HepG2 (cell line): ENCODE measurements around the gene PIM1. TPM values are rescaled to one million over a fixed set of nuclear protein-coding genes. Genes with fewer than 3 reads are reported as not detected.

Source experiments
- ATAC-seq: fragments of 200-7000 bp; cut with Tn5 transposase; 3 replicates; pipeline ENCODE4 v1.9.1; 2020; ENCODE audit warnings: mild to moderate bottlenecking, moderate library complexity
- BruUV-seq: library from RNA; stranded (reverse); fragments of 400-500 nt; replicated peaks from 2 replicates; lab custom pipeline; 2021; lab: Mats Ljungman, UMichigan
- CTCF ChIA-PET: fragments of 300-600 bp; formaldehyde crosslinking; extraction: SDS; loops from one replicate; lab custom pipeline; 2021; ENCODE audit warnings: low total read pairs, inconsistent platforms, low intra/inter-chr PET ratio; lab: Yijun Ruan, JAX
- POLR2A ChIA-PET: fragments of 350-600 bp; sonication (Branson Sonifier 250); formaldehyde crosslinking; loops from one replicate; lab custom pipeline; 2020; ENCODE audit warnings: antibody characterized with exemption, inconsistent platforms; lab: Yijun Ruan, JAX
- DNase-seq: peaks from one replicate; pipeline ENCODE4 v3.0.0-alpha.2; 2015; ENCODE audit warnings: low spot score
- FAIRE-seq: peaks from 3 replicates; lab custom pipeline; 2011; peaks lifted over from hg19 to GRCh38; lab: Jason Lieb, UNC
- H2AFZ ChIP-seq: one replicate; pipeline ENCODE4 v1.6.1; 2011; ENCODE audit warnings: low read length, inconsistent platforms
- H3K27ac ChIP-seq: fragments of 300-600 bp; 3 replicates; pipeline ENCODE4 v1.8.0; 2011; ENCODE audit warnings: mixed run types, mild to moderate bottlenecking, mixed read lengths, low read length, inconsistent platforms; ENCODE audit not compliant: insufficient read depth; ENCODE audit errors: extremely low read length
- H3K27me3 ChIP-seq, 2 experiments: fragments of 200-600 bp in 1 of 2; 2 replicates in 1 of 2; 3 replicates in 1 of 2; pipeline versions ENCODE4 v1.6.0 to v1.8.0; 2011; ENCODE audit warnings: low read length in 2 of 2, mild to moderate bottlenecking in 2 of 2, moderate library complexity in 2 of 2, inconsistent platforms in 1 of 2; ENCODE audit not compliant: insufficient read depth in 2 of 2, control insufficient read depth in 1 of 2
- H3K36me3 ChIP-seq, 2 experiments: fragments of 200-600 bp in 1 of 2; replicated peaks in 1 of 2; 2 replicates in 1 of 2; 3 replicates in 1 of 2; pipeline versions ENCODE4 v1.5.1 to v1.8.0; 2011; ENCODE audit warnings: low read length in 2 of 2, inconsistent platforms in 1 of 2; ENCODE audit not compliant: insufficient read depth in 2 of 2, control insufficient read depth in 1 of 2
- H3K4me1 ChIP-seq: 2 replicates; pipeline ENCODE4 v1.5.1; 2012; ENCODE audit warnings: low read length, inconsistent platforms; ENCODE audit not compliant: insufficient read depth
- H3K4me2 ChIP-seq: 2 replicates; pipeline ENCODE4 v1.6.0; 2011; ENCODE audit warnings: low read depth, low read length, inconsistent platforms
- H3K4me3 ChIP-seq, 3 experiments: fragments of 200-600 bp in 1 of 3; sonication (generic), shearing (Covaris generic) in 1 of 3; replicated peaks in 1 of 3; 2 replicates each; pipeline ENCODE4 v1.5.1; 2011 to 2016; ENCODE audit warnings: low read length in 3 of 3, inconsistent platforms in 2 of 3, low read depth in 2 of 3, mild to moderate bottlenecking in 2 of 3, control low read depth in 1 of 3, mixed read lengths in 1 of 3; ENCODE audit not compliant: insufficient read depth in 1 of 3
- H3K79me2 ChIP-seq: one replicate; pipeline ENCODE4 v1.6.1; 2011; ENCODE audit warnings: low read length, inconsistent platforms; ENCODE audit not compliant: insufficient read depth
- H3K9ac ChIP-seq: 2 replicates; pipeline ENCODE4 v1.6.0; 2011; ENCODE audit warnings: mild to moderate bottlenecking, low read depth, low read length, inconsistent platforms; ENCODE audit not compliant: insufficient read depth
- H3K9me3 ChIP-seq: 2 replicates; pipeline ENCODE4 v1.5.1; 2012; ENCODE audit warnings: mild to moderate bottlenecking, low read length
- H4K20me1 ChIP-seq: 2 replicates; pipeline ENCODE4 v1.6.0; 2011; ENCODE audit warnings: inconsistent platforms, mild to moderate bottlenecking, low read length, moderate library complexity; ENCODE audit not compliant: insufficient read depth
- ARID4A ChIP-seq: sonication (generic); formaldehyde crosslinking; IDR thresholded peaks from 2 replicates; pipeline ENCODE4 v1.5.0; 2020; ENCODE audit warnings: mild to moderate bottlenecking, missing genetic modification reagents, borderline replicate concordance
- GFI1 ChIP-seq: sonication (generic); formaldehyde crosslinking; IDR thresholded peaks from 2 replicates; pipeline ENCODE4 v1.5.0; 2020; ENCODE audit warnings: missing genetic modification reagents, mild to moderate bottlenecking, borderline replicate concordance
- GTF2F1 ChIP-seq: fragments of 150-350 bp; IDR thresholded peaks from 2 replicates; pipeline ENCODE4 v1.6.1; 2014; ENCODE audit warnings: low read length
- HMG20A ChIP-seq: IDR thresholded peaks from 2 replicates; pipeline ENCODE4 v1.6.1; 2016; ENCODE audit warnings: borderline replicate concordance
- KLF9 ChIP-seq: IDR thresholded peaks from 2 replicates; pipeline ENCODE4 v1.6.1; 2016; ENCODE audit warnings: low read depth
- PRMT3 ChIP-seq: sonication (generic); formaldehyde crosslinking; IDR thresholded peaks from 2 replicates; pipeline ENCODE4 v1.8.1; 2022; ENCODE audit warnings: low read depth, mild to moderate bottlenecking, moderate library complexity, missing genetic modification reagents, borderline replicate concordance
- SCMH1 ChIP-seq: sonication (generic); formaldehyde crosslinking; IDR thresholded peaks from 2 replicates; pipeline ENCODE4 v1.9.0; 2021; ENCODE audit warnings: missing genetic modification reagents, mild to moderate bottlenecking, borderline replicate concordance
- SIN3B ChIP-seq: fragments of 150-350 bp; IDR thresholded peaks from 2 replicates; pipeline ENCODE4 v1.6.1; 2014; ENCODE audit warnings: low read length
- TBX3 ChIP-seq: fragments of 450-650 bp; IDR thresholded peaks from 2 replicates; pipeline ENCODE4 v1.6.1; 2017; ENCODE audit warnings: antibody characterized with exemption, mild to moderate bottlenecking, inconsistent platforms, borderline replicate concordance
- ZBTB26 ChIP-seq: IDR thresholded peaks from 2 replicates; pipeline ENCODE4 v1.6.1; 2016; ENCODE audit warnings: missing compliant biosample characterization, missing genetic modification reagents, borderline replicate concordance
- ZNF121 ChIP-seq: sonication (generic); formaldehyde crosslinking; IDR thresholded peaks from 2 replicates; pipeline ENCODE4 v1.5.0; 2020; ENCODE audit warnings: mild to moderate bottlenecking, missing genetic modification reagents
- WGBS: methylation state at CpG from one replicate; pipeline ENCODE4 v1.1.6; 2017; ENCODE audit warnings: low lambda C conversion rate; 5-methylcytosine and 5-hydroxymethylcytosine counted together
- in situ Hi-C: cut with HindIII; loops from 2 replicates; pipeline ENCODE4 v1.10.0; 2017; ENCODE audit warnings: low pct_unique_long_range_greater_than_20kb; ENCODE audit not compliant: extremely low pct_ligation_motif_present
- intact Hi-C: fragments of 100-400 bp; cut with micrococcal nuclease; formaldehyde crosslinking; loops from one replicate; pipeline ENCODE4 v1.10.0; 2022; ENCODE audit not compliant: unreplicated experiment
- polyA plus RNA-seq, 8 experiments: library from polyadenylated mRNA; depleted of rRNA in 3 of 8; stranded (reverse) in 7 of 8; unstranded in 1 of 8; fragments of >200 nt; fragmentation: Illumina TruSeq in 4 of 8; extraction: Trizol in 4 of 8; gene quantifications; 2 replicates each; pipeline versions ENCODE4 v1.2.1 to v1.2.3, GENCODE V29; 2011 to 2016; ENCODE audit warnings: low read depth in 4 of 8, missing spikeins in 1 of 8, mixed read lengths in 1 of 8; ENCODE audit not compliant: insufficient read depth in 1 of 8
- total RNA-seq, 5 experiments: library from RNA; depleted of rRNA; stranded (reverse); fragments of >200 nt; fragmentation: Illumina TruSeq; extraction: Trizol; gene quantifications; 2 replicates each; pipeline ENCODE4 v1.2.3, GENCODE V29; 2016; ENCODE audit warnings: low read depth in 1 of 5
- TF ChIP-seq, protein P1 (sequence below): sonication (generic); formaldehyde crosslinking; IDR thresholded peaks from 2 replicates; pipeline ENCODE4 v1.4.0; 2020; ENCODE audit warnings: missing genetic modification reagents
- TF ChIP-seq, protein P2 (sequence below): sonication (generic); formaldehyde crosslinking; IDR thresholded peaks from 2 replicates; pipeline ENCODE4 v1.5.0; 2020; ENCODE audit warnings: missing genetic modification reagents

The PIM1 gene
- total and polyA plus RNA-seq, 2 of the 13 experiments (the other 11 are each of a cell fraction or from before 2014, with no cell fraction given): 29.4 to 117 TPM

DNA sequence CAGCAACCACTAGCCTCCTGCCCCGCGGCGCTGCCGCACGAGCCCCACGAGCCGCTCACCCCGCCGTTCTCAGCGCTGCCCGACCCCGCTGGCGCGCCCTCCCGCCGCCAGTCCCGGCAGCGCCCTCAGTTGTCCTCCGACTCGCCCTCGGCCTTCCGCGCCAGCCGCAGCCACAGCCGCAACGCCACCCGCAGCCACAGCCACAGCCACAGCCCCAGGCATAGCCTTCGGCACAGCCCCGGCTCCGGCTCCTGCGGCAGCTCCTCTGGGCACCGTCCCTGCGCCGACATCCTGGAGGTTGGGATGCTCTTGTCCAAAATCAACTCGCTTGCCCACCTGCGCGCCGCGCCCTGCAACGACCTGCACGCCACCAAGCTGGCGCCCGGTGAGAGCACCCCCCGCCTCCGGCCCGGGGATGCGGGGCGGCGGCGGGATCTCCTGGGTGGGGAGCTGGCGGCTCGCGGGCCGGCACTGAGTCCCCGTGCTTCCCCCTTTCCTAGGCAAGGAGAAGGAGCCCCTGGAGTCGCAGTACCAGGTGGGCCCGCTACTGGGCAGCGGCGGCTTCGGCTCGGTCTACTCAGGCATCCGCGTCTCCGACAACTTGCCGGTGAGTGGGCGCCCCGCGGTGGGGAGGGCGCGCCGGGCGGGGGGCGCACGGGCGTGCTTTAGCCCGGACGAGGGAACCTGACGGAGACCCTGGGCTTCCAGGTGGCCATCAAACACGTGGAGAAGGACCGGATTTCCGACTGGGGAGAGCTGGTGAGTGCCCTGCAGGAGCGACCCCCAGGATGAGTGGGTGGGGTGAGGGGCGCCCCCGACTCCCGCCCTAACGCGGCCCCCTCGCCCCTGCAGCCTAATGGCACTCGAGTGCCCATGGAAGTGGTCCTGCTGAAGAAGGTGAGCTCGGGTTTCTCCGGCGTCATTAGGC, 585 bp downstream of the PIM1 start:
- Histone ChIP-seq H3K27ac (peak overlapping the region; percentile 91), H3K79me2 (peaks cover 43% of the 10 kb centered on the region), H3K9me3 (no peaks in the 10 kb centered on the region), H3K9ac (peak overlapping the region; percentile 98), H3K36me3 (peaks cover 21 to 42% of the 10 kb centered on the region in 2 experiments), H2AFZ (no peak overlapping the region), H3K4me1 (peaks cover 58% of the 10 kb centered on the region), H4K20me1 (peaks cover 44% of the 10 kb centered on the region), H3K4me2 (peak overlapping the region; percentile 99), H3K27me3 (no peaks in the 10 kb centered on the region; a peak in 1 of 5 replicates), H3K4me3 (peak overlapping the region; percentile 98 to 100 (median 99))
- WGBS: under 1% methylated on average over 37 of the region's 92 CpGs
- BruUV-seq: no TSS peak
- ATAC-seq (peak; percentile 54), FAIRE-seq (no peak), DNase-seq (no peak)
- CTCF ChIA-PET: interaction anchor here (0.6 to 3.9 kb wide), 4 partner anchors 69 to 141 kb away, joined by 3 to 72 read pairs (median 36); no protein-coding TSS in a partner anchor
- in situ Hi-C loops (loop anchor here (5.0 to 10.0 kb wide), 3 partner anchors 38 to 146 kb away; no protein-coding TSS in a partner anchor), intact Hi-C loops (no loop called here)
- POLR2A ChIA-PET: interaction anchor here (0.6 to 10.3 kb wide), 25 partner anchors 9 to 492 kb away, joined by 3 to 234 read pairs (median 18); partner anchors contain the start of genes CDKN1A and MTCH1
- TF ChIP-seq ARID4A (peak; percentile 67), ZBTB26 (CRISPR knock-in tag) (no peak; the same call in 1 of the 2 replicates), KLF9 (CRISPR knock-in tag) (no peak; the same call in 1 of the 2 replicates), TBX3 (no peak), PRMT3 (CRISPR knock-in tag) (no peak), GTF2F1 (no peak), HMG20A (0 out of 2 replicates have a peak, but pooled peaks have one; percentile 13), ZNF121 (CRISPR knock-in tag) (0 out of 2 replicates have a peak, but pooled peaks have one; percentile 4), SCMH1 (no peak), SIN3B (no peak), GFI1 (CRISPR knock-in tag) (no peak)
- TF ChIP-seq, protein P1, sequence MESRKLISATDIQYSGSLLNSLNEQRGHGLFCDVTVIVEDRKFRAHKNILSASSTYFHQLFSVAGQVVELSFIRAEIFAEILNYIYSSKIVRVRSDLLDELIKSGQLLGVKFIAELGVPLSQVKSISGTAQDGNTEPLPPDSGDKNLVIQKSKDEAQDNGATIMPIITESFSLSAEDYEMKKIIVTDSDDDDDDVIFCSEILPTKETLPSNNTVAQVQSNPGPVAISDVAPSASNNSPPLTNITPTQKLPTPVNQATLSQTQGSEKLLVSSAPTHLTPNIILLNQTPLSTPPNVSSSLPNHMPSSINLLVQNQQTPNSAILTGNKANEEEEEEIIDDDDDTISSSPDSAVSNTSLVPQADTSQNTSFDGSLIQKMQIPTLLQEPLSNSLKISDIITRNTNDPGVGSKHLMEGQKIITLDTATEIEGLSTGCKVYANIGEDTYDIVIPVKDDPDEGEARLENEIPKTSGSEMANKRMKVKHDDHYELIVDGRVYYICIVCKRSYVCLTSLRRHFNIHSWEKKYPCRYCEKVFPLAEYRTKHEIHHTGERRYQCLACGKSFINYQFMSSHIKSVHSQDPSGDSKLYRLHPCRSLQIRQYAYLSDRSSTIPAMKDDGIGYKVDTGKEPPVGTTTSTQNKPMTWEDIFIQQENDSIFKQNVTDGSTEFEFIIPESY: no peak
- TF ChIP-seq, protein P2, sequence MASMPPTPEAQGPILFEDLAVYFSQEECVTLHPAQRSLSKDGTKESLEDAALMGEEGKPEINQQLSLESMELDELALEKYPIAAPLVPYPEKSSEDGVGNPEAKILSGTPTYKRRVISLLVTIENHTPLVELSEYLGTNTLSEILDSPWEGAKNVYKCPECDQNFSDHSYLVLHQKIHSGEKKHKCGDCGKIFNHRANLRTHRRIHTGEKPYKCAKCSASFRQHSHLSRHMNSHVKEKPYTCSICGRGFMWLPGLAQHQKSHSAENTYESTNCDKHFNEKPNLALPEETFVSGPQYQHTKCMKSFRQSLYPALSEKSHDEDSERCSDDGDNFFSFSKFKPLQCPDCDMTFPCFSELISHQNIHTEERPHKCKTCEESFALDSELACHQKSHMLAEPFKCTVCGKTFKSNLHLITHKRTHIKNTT: no peak
